ENCODE measurements around the gene MDFI.

DNA sequence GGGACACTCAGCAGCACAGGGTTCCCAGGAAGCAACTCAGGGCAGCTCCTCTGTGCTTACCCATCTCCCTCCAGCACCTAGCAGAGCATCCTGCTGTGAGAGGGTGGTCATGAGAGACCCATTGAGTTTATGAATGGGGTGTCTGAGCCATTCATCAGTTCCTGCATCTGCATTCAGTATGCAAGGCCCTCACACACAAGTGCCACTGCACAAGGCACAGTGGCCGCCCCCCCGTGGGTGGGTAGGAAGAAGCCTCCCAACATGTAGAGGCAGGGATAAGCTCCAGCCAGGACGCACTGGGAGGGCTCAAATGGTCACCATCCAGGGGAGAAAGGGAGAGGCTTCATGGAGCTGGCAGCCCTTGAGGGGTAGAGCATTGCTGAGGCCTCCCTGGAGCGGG lies 49.0 kb upstream of the MDFI start:
- TF ChIP-seq FOXP2 (optimal IDR thresholded peaks at IDR 0.05; ENCODE audit: borderline replicate concordance, extremely low read depth, extremely low read length, insufficient read depth) (no peak), POLR2AphosphoS5 (IDR thresholded peaks at IDR 0.05; ENCODE audit: low read depth, low read length) (no peak), SIN3A (IDR thresholded peaks at IDR 0.05; ENCODE audit: borderline replicate concordance, insufficient read depth, low read length) (no peak), TAF1 (IDR thresholded peaks at IDR 0.05; ENCODE audit: borderline replicate concordance, insufficient read depth, low read length) (no peak)
- TF ChIP-seq, protein P1, sequence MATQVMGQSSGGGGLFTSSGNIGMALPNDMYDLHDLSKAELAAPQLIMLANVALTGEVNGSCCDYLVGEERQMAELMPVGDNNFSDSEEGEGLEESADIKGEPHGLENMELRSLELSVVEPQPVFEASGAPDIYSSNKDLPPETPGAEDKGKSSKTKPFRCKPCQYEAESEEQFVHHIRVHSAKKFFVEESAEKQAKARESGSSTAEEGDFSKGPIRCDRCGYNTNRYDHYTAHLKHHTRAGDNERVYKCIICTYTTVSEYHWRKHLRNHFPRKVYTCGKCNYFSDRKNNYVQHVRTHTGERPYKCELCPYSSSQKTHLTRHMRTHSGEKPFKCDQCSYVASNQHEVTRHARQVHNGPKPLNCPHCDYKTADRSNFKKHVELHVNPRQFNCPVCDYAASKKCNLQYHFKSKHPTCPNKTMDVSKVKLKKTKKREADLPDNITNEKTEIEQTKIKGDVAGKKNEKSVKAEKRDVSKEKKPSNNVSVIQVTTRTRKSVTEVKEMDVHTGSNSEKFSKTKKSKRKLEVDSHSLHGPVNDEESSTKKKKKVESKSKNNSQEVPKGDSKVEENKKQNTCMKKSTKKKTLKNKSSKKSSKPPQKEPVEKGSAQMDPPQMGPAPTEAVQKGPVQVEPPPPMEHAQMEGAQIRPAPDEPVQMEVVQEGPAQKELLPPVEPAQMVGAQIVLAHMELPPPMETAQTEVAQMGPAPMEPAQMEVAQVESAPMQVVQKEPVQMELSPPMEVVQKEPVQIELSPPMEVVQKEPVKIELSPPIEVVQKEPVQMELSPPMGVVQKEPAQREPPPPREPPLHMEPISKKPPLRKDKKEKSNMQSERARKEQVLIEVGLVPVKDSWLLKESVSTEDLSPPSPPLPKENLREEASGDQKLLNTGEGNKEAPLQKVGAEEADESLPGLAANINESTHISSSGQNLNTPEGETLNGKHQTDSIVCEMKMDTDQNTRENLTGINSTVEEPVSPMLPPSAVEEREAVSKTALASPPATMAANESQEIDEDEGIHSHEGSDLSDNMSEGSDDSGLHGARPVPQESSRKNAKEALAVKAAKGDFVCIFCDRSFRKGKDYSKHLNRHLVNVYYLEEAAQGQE (IDR thresholded peaks at IDR 0.05; ENCODE audit: insufficient read depth in 1 of 2, low read depth in 2 of 2, low read length in 2 of 2) = no peak
